GM21619 (cell line): ENCODE measurements around the gene AMPH.

Experiments used
- ATAC-seq: cut with Tn5 transposase; IDR thresholded peaks from one replicate; pipeline ENCODE4 v1.9.1; 2021; ENCODE audit not compliant: unreplicated experiment

AMPH gene

GRCh38 chr7:38545977-38546376 lies 85.2 kb downstream of the AMPH start:
- no peak for ATAC-seq

DNA sequence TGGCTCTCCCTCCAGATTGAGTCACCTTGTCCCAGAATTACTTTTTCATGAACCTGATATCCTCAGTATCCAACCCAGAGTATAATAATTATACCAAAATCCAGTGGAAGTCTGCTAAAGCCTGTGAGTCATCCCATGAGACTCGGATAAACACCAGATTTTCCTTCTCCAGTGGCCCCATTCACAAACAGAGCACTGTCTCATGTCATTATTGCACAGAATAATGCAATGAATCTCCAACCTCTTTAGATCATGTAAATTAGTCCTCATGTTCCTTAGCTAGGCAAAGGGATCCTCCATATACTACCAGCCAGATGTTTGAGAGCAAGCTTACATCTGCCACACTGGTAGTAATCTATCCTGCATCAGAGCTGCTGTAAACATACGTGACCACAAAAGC lies 89.0 kb downstream of the AMPH start:
- ATAC-seq: no peak

GRCh38 chr7:38541440-38541839 lies 89.7 kb downstream of the AMPH start:
- no peak for ATAC-seq

DNA sequence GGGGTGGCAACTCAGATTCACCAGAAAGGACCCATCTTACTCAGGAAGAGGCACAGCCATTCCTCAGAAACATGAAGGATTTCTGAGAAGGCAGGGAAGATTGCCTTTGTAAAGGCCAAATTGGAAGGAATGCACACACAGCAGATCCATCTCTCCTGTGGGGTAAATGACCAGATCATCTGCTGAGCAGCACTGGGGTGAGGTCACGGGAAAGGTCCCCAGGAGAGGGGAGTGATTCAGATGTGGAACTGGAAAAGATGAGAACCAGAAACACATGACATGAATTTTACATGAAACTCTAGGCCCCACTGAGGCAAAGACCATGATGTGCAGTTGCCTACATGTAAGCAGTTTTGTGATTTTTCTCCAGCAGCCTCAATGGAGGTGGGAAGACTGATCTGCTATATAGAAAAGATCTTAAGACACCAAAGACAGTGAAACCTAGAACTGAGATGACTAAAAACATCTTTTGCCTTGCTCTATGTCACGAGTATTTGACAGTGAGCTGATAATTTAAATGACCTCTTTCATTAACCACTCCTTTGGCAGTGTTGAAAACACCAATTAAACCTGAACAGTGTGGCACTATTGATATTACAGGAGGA lies 91.6 kb downstream of the AMPH start:
- no peak for ATAC-seq

DNA sequence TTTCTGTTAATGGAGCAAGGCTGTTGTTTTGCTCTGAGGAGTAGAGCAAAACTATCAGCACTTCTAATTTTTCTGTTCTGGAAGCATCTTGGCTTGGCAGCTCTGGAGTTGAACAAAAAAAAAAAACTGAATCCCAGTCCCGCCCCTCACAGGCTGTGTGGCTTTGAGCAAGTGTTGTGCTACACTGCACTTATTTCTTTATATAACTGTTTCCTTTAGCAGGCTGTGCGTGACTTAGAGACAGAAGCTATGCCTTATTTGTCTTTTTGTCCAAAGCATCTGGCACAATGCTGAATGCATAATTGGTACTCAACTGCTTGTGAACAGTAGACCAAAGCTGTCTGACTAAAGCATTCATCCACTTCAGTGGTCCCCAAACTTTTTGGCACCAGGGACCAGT lies 96.1 kb downstream of the AMPH start:
- no peak for ATAC-seq

- no peak for ATAC-seq
These were observed 105.3 kb downstream of the AMPH start for GRCh38 chr7:38525857-38526256.

DNA sequence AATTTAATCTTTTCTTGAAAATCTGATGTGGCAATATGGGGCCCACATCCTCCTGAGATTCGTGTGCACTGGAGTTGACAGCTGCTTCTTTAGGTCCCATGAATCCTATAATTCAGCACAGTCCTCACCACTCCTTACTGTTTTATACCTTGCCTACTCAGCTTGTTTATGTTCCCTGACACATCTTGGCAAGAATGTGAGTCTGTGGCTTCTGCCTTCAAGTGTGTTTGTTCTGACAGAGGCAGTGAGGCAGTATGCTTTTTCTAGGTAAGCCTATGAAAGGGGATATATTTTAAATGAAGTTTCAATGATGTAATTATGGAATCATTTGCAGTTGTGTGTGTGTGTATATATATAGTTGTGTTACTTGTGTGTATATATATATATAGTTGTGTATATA lies 106.4 kb downstream of the AMPH start:
- no peak for ATAC-seq

DNA sequence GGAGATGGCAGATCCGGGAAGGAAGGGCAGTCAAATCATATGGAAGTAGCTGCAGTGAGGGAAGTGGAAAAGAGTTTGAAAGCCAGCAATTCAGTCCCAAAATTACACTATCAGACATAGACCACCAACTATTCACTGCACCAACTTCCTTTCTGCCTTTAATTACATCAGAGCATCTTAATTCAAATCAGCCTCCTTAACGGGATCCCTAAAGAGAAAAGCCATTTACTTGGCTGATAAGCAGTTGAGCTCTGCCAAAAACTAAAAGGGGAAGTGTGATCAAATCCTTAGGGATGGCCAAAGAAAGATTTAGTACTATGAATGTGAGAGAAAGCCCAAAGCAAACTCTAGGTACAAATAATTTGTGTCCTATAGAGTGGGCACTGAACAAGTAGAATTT lies 110.4 kb downstream of the AMPH start:
- ATAC-seq: no peak

- no peak for ATAC-seq
These were observed 112.6 kb downstream of the AMPH start for GRCh38 chr7:38518541-38518940.

DNA sequence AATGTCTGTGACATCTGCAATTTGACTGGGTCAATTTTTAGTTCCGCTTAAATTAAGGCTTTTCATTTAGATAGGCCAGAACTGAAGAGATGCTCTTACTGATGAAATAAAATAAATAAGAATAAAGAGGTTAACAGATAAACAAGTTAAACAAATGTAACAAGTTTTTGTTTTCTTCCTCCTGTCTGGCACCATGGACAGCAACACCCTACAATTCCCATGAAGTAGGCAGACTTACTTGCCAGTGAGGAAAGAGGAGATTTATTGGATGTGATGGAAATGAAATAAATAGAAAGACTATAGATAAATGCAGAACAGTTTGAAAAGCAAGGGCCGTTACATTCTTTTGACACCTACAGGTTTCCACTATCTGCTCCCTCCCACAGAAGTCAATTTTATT lies 118.5 kb downstream of the AMPH start:
- no peak for ATAC-seq

DNA sequence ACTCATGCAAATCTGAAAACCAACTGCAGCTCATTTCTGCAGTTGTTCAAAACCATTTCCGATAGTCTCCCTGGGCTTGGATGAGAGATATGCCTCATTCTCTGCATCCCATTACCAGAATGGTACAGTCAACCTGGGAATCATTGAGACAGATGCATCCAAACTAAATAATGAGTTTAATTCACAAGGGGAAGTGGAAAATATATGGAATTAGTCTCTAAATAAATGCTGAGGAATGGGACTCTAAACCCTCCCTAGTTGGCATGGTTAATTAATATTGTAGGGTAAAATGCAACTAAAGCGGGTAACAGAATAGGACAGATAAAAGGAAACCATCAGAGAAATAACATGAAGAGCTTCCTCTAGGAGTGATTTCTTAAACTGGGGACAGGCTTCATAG lies 118.9 kb downstream of the AMPH start:
- no peak for ATAC-seq

- ATAC-seq: no peak
These were observed 123.8 kb downstream of the AMPH start for GRCh38 chr7:38507384-38507783.

DNA sequence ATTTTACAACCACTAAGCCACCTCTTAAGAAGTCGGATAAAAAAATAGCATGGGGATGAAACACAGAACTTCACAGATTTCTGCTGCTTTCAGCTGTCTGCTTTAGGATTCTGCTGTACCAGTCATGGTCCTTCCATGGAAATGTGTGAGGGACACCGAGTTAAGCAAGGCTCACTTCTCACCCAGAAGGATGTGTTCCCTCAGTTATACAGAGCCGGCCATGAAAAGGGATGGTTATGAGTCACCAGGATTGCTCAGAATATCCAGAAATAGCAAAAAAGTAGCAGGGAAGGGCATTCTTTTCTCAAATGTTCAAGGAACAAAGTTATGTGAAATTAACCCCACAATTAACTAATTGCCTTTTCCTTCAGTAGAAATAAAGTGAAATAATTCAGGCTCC lies 124.4 kb downstream of the AMPH start:
- ATAC-seq: no peak

- ATAC-seq: no peak
These were observed 125.2 kb downstream of the AMPH start for GRCh38 chr7:38506004-38506403.

DNA sequence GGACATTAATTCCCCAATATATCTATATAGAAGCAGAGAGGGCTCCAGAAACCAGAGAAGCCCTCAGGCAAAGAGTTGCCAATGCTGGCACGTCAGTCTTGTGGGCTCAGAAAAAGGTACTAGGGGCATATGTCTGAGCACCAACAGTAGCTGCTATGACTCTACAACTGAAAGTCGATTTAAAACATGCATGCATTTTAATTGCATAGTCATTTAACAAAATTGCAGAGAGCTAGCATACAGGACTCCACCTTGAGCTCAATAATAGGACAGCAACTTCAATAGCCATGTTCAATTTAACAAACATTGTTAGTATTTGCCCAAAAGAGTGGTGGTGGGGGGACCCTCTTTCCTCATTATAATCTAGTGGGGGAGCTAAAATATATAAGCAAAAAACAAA lies 126.5 kb downstream of the AMPH start:
- ATAC-seq: no peak

DNA sequence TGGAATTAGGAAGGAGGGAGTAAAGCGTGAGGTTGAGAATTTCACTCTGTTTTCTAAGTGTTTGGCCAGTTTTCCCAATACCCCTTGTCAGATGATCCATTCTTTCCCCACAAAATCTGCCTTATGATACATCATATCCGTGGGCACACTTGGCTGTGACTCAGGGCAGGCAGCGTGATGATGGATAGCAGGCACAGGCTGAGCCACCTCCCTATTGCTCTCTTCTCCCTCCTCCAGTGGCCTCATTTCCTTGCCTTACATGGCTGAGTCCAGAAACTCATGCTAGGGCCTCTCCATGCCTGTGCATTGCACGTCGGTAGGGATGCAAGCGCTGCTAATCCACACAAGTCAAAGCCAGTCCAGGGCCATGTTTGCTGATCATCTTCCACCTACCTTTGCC lies 128.3 kb downstream of the AMPH start:
- ATAC-seq: no peak

- ATAC-seq: no peak
These were observed 128.9 kb downstream of the AMPH start for GRCh38 chr7:38502289-38502688.

DNA sequence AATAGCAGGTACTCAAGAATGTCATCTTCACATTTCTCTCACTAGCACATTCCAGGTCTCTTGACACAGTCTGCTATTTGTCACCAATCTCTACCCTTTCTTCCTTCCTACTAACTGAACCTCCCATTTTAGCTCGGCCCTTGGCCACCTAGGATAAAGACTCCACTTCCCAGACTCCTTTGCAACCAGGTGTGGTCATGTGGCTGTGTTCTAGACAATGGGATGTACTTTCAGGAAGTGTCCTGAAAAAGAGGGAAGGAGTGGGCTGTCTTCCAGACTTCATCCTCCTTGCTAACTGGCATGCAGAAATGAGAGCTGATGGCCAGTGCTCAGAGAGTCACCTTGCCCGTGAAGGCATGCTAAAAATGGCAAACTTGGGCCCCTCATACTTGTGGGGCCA lies 139.2 kb downstream of the AMPH start:
- no peak for ATAC-seq

DNA sequence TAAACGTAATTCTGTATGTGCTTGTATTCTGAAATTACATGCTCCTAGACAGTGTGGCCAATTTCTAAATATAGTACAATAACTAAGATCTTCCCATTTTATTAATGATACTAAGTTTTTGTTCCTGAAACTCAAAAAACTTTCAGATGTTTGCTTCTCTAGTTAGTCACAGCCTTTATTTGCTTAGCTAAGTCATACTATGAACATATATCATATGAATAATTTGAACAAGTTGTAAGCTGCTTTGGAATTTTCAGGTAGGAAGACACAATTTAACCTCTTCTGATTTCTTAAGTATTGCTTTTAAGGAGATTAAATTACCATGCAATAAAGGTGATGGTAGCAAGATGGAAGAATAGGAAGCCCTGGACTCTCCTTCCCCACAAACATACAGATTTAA lies 148.7 kb downstream of the AMPH start:
- ATAC-seq: no peak

DNA sequence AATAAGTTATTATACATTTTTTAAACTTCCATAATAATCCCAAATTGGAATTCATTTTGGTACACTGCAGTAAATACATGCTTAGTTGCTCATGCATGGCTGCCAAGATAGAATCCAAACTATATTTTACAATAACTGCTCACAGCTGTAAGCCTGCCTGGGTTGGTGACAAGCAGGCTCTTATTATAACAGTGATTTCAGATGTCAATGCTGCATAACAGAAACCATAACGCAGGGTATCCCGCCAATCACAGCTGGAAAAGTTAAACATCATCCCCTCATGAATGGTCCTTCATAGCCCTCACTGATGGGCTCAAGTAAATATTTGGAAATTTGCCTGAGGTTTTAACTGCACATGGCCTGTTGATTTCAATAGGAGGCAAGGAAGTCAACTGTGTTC lies 149.8 kb downstream of the AMPH start:
- no peak for ATAC-seq

DNA sequence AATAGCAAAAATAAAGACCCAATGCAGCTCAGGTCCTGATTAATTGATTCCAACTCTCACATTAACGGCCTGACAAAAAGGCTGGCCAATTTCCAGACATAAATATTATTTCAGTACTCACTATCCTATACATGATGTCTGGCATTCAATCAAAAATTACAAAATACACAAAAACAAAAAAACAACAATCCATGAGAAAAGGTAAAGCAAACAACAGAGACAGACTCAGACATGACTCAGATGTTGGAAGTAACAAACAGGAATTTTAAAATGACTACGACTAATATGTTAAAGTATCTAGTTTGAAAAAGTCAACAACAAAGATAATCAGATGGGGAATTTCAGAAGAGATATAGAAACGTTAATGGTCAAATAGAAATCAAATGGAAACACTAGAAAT lies 152.8 kb downstream of the AMPH start:
- ATAC-seq: no peak

DNA sequence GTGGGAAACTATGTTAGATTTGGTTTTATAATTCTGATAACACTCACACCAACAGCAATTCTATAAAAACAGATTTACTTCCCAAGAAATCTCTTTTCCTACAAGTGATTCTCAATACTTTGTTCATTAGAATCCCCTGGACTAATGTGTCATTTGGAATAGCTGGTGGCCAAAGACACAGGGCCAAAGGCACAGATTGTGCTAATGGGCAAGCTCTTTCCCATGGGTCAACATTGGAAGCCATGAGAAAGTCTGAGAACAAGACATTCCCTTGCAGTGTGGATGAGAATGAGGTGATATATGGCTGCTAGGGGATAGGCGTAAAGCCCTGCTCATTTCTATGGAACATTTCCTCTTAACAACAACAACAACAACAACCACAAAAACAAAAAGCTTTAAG lies 153.8 kb downstream of the AMPH start:
- no peak for ATAC-seq

DNA sequence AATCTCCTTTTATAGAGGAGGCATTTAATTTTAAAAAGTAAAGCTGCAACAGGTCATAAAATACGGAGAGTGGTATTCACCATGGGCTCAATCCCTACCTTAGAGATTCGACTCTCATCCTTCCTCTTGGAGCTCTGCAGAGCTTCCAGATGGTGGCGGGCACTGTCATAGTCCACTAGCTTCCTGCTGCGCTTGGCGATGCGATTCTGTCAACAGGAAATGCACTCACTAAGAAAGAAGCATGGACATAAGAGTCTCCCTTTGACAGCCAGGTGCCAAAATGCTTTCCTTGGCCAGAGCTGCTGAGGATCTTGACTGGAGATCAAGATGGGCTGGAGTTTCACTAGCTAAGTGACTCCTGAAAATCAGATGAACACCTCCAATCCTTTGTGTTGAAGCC lies 154.4 kb downstream of the AMPH start:
- ATAC-seq: no peak

- ATAC-seq: no peak
These were observed 165.2 kb downstream of the AMPH start for GRCh38 chr7:38465956-38466355.
